ENCODE results near the gene NUBPL. TPM values are rescaled to one million over a fixed set of nuclear protein-coding genes. Genes with fewer than 3 reads are reported as not detected.

Gene NUBPL
- total RNA-seq, 1 donor from 2014 or later: 19.5 TPM

DNA sequence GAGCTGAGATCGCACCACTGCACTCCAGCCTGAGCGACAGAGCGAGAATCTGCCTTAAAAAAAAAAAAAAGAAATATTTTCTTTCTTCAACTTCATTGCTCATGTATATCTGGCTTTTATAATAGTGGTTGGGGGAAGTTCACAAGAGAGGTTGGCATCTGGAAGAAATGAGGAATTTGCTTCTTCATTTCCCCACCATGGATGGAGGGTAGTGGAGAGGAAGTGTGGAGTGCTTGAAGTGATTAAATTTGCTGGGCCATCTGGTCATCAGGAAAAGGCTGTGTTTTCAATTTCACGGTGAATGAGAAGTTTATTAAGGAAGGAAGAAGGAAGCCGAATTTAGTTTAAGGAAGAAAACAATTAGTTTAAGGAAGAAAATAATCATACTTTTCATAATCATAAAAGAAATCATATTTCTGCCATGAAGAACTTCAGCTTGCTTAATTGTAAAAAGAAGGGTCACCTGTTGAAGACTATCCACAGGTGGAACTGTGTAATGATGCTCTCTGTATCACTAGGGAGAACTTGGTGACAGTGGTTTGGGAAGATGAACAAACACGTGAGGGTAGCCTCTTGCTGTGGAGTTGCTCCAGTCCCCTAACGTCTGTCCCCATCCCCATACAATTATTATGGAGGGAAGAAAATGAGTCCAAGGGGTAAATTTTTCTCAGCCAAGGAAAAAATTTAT is 318.6 kb downstream of the NUBPL start:
- no peaks in the 10 kb centered on the region for H3K27me3 Mint-ChIP-seq
- TF ChIP-seq CTCF (IDR thresholded peaks at IDR 0.05; ENCODE audit: unreplicated experiment): no peak
- no peaks in the 10 kb centered on the region for H3K36me3 Mint-ChIP-seq (ENCODE audit: insufficient read depth)
- peaks cover 2% of the 10 kb centered on the region for H3K9me3 Mint-ChIP-seq (ENCODE audit: low read depth)
- H3K27ac Mint-ChIP-seq: no peak overlapping the region
- H3K4me3 Mint-ChIP-seq (ENCODE audit: low read depth): no peak overlapping the region
- H3K4me1 Mint-ChIP-seq (ENCODE audit: low read depth): no peaks in the 10 kb centered on the region
- DNase-seq (ENCODE audit: low spot score, unreplicated experiment): no peak

- Mint-ChIP-seq H3K4me1 (ENCODE audit: low read depth) (no peaks in the 10 kb centered on the region), H3K36me3 (ENCODE audit: insufficient read depth) (no peaks in the 10 kb centered on the region), H3K4me3 (ENCODE audit: low read depth) (no peak overlapping the region), H3K27ac (no peak overlapping the region), H3K9me3 (ENCODE audit: low read depth) (no peaks in the 10 kb centered on the region), H3K27me3 (no peaks in the 10 kb centered on the region)
- no peak for TF ChIP-seq CTCF (IDR thresholded peaks at IDR 0.05; ENCODE audit: unreplicated experiment)
- DNase-seq (ENCODE audit: low spot score, unreplicated experiment): no peak
Observed at GRCh38 chr14:31880935-31881334, 319.7 kb downstream of the NUBPL start.

DNA sequence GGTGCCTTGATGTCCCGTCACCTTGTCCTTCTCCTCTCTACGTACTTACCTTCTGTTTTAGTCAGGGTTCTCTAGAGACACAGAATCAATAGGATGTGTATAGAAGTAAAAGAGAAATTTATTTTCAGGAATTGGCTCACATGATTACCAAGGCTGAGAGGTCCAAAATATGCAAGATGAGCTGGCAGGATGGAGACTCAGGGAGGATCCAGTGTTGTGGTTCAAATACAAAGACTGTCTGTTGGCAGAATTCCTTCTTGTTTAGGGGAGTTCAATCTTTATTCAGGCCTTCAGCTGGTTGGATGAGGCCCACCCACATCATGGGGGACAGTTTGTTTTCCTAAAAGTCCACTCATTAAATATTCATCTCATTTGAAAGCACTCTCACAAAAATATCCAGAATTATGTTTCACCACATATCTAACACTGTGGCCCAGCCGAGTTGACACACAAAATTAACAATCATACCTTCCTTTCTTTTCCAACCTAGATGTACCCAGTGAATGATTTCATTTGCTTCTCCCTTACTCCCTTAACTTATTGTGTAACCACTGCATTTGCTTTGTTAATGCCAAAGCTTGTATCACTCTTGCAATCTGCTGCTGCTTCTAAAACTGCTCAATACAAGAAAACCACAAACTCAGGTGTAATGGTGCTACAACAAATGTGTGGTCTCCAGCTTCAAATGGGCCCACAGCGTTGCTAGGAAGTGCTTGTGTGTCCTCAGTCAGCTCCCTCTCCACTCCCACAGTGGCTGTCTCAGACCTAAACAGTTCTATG is 320.5 kb downstream of the NUBPL start:
- no peaks in the 10 kb centered on the region for H3K36me3 Mint-ChIP-seq (ENCODE audit: insufficient read depth)
- no peak overlapping the region for H3K27ac Mint-ChIP-seq
- H3K4me1 Mint-ChIP-seq (ENCODE audit: low read depth): no peaks in the 10 kb centered on the region
- no peak for DNase-seq (ENCODE audit: low spot score, unreplicated experiment)
- H3K9me3 Mint-ChIP-seq (ENCODE audit: low read depth): no peaks in the 10 kb centered on the region
- no peak overlapping the region for H3K4me3 Mint-ChIP-seq (ENCODE audit: low read depth)
- no peaks in the 10 kb centered on the region for H3K27me3 Mint-ChIP-seq
- TF ChIP-seq CTCF (IDR thresholded peaks at IDR 0.05; ENCODE audit: unreplicated experiment): no peak

DNA sequence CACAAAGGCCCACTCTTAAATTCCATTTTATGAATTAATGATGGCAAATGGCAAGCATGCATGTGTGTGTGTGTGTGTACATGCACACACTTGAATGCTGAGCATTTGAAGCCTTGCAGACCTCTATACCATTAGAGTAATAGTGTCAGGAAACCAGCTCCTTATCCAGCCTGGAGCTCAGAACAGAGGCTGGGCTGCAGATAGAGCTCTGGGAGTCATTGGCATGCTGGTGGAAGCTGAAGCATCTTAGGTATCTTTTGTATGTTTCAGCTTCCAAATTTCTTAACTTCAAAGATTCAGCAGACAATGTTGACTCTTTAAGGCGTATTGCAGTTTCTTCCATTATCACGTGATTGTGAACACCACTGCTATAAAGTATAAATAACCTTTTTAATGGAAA is 323.0 kb downstream of the NUBPL start:
- DNase-seq (ENCODE audit: low spot score, unreplicated experiment): no peak
- Mint-ChIP-seq H3K27ac (no peak overlapping the region), H3K4me1 (ENCODE audit: low read depth) (no peaks in the 10 kb centered on the region), H3K4me3 (ENCODE audit: low read depth) (no peak overlapping the region), H3K9me3 (ENCODE audit: low read depth) (no peaks in the 10 kb centered on the region), H3K27me3 (peaks cover 7% of the 10 kb centered on the region), H3K36me3 (ENCODE audit: insufficient read depth) (no peaks in the 10 kb centered on the region)
- no peak for TF ChIP-seq CTCF (IDR thresholded peaks at IDR 0.05; ENCODE audit: unreplicated experiment)

DNA sequence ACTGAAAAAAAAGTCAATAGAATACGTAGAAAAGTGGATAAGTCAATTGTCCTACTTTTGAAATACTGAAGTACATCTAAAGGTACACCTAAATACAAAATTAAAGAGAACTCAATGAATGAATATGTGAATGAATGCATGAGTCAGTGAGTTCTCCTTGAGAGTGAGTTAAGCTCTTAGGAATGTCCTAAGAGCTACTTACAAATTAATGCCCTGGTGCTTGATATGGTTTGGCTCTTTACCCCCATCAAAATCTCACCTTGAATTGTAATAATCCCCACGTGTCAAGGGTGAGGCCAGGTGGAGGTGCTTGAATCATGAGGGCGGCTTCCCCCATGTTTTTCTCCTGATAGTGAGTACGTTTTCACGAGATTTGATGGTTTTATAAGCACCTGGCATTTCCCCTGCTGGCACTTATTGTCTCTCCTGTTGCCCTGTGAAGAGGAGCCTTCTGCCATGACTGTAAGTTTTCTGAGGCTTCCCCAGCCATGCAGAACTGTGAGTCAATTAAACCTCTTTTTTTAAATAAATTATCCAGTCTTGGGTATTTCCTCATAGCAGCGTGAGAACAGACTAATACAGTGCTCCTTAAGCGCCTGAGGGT is 323.7 kb downstream of the NUBPL start:
- Mint-ChIP-seq H3K4me1 (ENCODE audit: low read depth) (no peaks in the 10 kb centered on the region), H3K27ac (no peak overlapping the region)
- DNase-seq (ENCODE audit: low spot score, unreplicated experiment): no peak

More for the DNA sequence above, 323.7 kb downstream of the NUBPL start:
- H3K9me3 Mint-ChIP-seq (ENCODE audit: low read depth): no peaks in the 10 kb centered on the region
- no peak for TF ChIP-seq CTCF (IDR thresholded peaks at IDR 0.05; ENCODE audit: unreplicated experiment)
- H3K27me3 Mint-ChIP-seq: peaks cover 7% of the 10 kb centered on the region
- H3K4me3 Mint-ChIP-seq (ENCODE audit: low read depth): no peak overlapping the region
- no peaks in the 10 kb centered on the region for H3K36me3 Mint-ChIP-seq (ENCODE audit: insufficient read depth)

Measured in progenitor cell of endocrine pancreas (in vitro differentiated cells).